Measurements from ENCODE around the gene TPRA1. TPM values are rescaled to one million over a fixed set of nuclear protein-coding genes. Genes with fewer than 3 reads are reported as not detected.

The TPRA1 gene
- total RNA-seq, 1 donor, result 30.4 TPM

GRCh38 chr3:127585163-127585812 is 5.2 kb downstream of the TPRA1 start:
- H2AFZ ChIP-seq (ENCODE audit: low read length), result no peak overlapping the region
- no peak overlapping the region for H3K27ac ChIP-seq (ENCODE audit: low read depth, low read length)
- no peaks in the 10 kb centered on the region for H3K27me3 ChIP-seq (ENCODE audit: insufficient read depth, low read length)
- no peak overlapping the region for H3K4me3 ChIP-seq (ENCODE audit: insufficient read depth, low read length)
- no peak for TF ChIP-seq CTCF (IDR thresholded peaks at IDR 0.05; ENCODE audit: extremely low read depth, low read depth, low read length)
- H3K9me3 ChIP-seq (ENCODE audit: low read depth, low read length), result no peaks in the 10 kb centered on the region
- peak overlapping the region; percentile 16 for H3K4me2 ChIP-seq (ENCODE audit: insufficient read depth, low read length)
- H4K20me1 ChIP-seq (ENCODE audit: insufficient read depth, low read length), result peaks cover 69% of the 10 kb centered on the region
- peak; percentile 67 for DNase-seq (ENCODE audit: insufficient read length, low spot score, missing footprints)
- peaks cover 89% of the 10 kb centered on the region for H3K79me2 ChIP-seq (ENCODE audit: insufficient read depth, low read length)
- peaks cover 22% of the 10 kb centered on the region for H3K4me1 ChIP-seq (ENCODE audit: insufficient read depth, low read length)
- peaks cover 3% of the 10 kb centered on the region for H3K36me3 ChIP-seq (ENCODE audit: insufficient read depth, low read length)

- H3K27me3 ChIP-seq (ENCODE audit: insufficient read depth, low read length), result no peaks in the 10 kb centered on the region
- no peak overlapping the region for H3K4me2 ChIP-seq (ENCODE audit: insufficient read depth, low read length)
- H3K36me3 ChIP-seq (ENCODE audit: insufficient read depth, low read length), result peaks cover 3% of the 10 kb centered on the region
- H3K27ac ChIP-seq (ENCODE audit: low read depth, low read length), result no peak overlapping the region
- H4K20me1 ChIP-seq (ENCODE audit: insufficient read depth, low read length), result peaks cover 69% of the 10 kb centered on the region
- peak; percentile 23 for DNase-seq (ENCODE audit: insufficient read length, low spot score, missing footprints)
- H2AFZ ChIP-seq (ENCODE audit: low read length), result no peak overlapping the region
- H3K4me1 ChIP-seq (ENCODE audit: insufficient read depth, low read length), result peaks cover 22% of the 10 kb centered on the region
- TF ChIP-seq CTCF (IDR thresholded peaks at IDR 0.05; ENCODE audit: extremely low read depth, low read depth, low read length), result no peak
- H3K9me3 ChIP-seq (ENCODE audit: low read depth, low read length), result no peaks in the 10 kb centered on the region
- no peak overlapping the region for H3K4me3 ChIP-seq (ENCODE audit: insufficient read depth, low read length)
- peaks cover 90% of the 10 kb centered on the region for H3K79me2 ChIP-seq (ENCODE audit: insufficient read depth, low read length)
Observed at GRCh38 chr3:127584734-127585133, 5.8 kb downstream of the TPRA1 start.

GRCh38 chr3:127580327-127581060 is 10.0 kb downstream of the TPRA1 start:
- no peak overlapping the region for H3K27ac ChIP-seq (ENCODE audit: low read depth, low read length)
- H3K27me3 ChIP-seq (ENCODE audit: insufficient read depth, low read length), result no peaks in the 10 kb centered on the region
- no peak for TF ChIP-seq CTCF (IDR thresholded peaks at IDR 0.05; ENCODE audit: extremely low read depth, low read depth, low read length)
- no peaks in the 10 kb centered on the region for H3K9me3 ChIP-seq (ENCODE audit: low read depth, low read length)
- peaks cover 5% of the 10 kb centered on the region for H3K4me1 ChIP-seq (ENCODE audit: insufficient read depth, low read length)
- no peak overlapping the region for H3K4me2 ChIP-seq (ENCODE audit: insufficient read depth, low read length)
- peaks cover 19% of the 10 kb centered on the region for H3K36me3 ChIP-seq (ENCODE audit: insufficient read depth, low read length)
- no peak overlapping the region for H3K4me3 ChIP-seq (ENCODE audit: insufficient read depth, low read length)
- peak; percentile 77 for DNase-seq (ENCODE audit: insufficient read length, low spot score, missing footprints)
- no peak overlapping the region for H2AFZ ChIP-seq (ENCODE audit: low read length)
- peaks cover 85% of the 10 kb centered on the region for H3K79me2 ChIP-seq (ENCODE audit: insufficient read depth, low read length)
- H4K20me1 ChIP-seq (ENCODE audit: insufficient read depth, low read length), result peaks cover 56% of the 10 kb centered on the region

GRCh38 chr3:127578802-127579201 is 11.7 kb downstream of the TPRA1 start:
- Histone ChIP-seq H3K9me3 (ENCODE audit: low read depth, low read length) (no peaks in the 10 kb centered on the region), H3K4me2 (ENCODE audit: insufficient read depth, low read length) (no peak overlapping the region), H3K36me3 (ENCODE audit: insufficient read depth, low read length) (peaks cover 30% of the 10 kb centered on the region), H3K27me3 (ENCODE audit: insufficient read depth, low read length) (no peaks in the 10 kb centered on the region), H3K79me2 (ENCODE audit: insufficient read depth, low read length) (peaks cover 74% of the 10 kb centered on the region), H4K20me1 (ENCODE audit: insufficient read depth, low read length) (peaks cover 53% of the 10 kb centered on the region), H3K27ac (ENCODE audit: low read depth, low read length) (no peak overlapping the region), H2AFZ (ENCODE audit: low read length) (no peak overlapping the region), H3K4me1 (ENCODE audit: insufficient read depth, low read length) (no peaks in the 10 kb centered on the region), H3K4me3 (ENCODE audit: insufficient read depth, low read length) (no peak overlapping the region)
- no peak for DNase-seq (ENCODE audit: insufficient read length, low spot score, missing footprints)
- no peak for TF ChIP-seq CTCF (IDR thresholded peaks at IDR 0.05; ENCODE audit: extremely low read depth, low read depth, low read length)
